NT2/D1 (cell line): ENCODE measurements around the gene RPS4Y2.

Experiments used
- SUZ12 ChIP-seq: IDR thresholded peaks from 2 replicates; pipeline ENCODE4 v1.6.1; 2011; ENCODE audit not compliant: insufficient read length, insufficient read depth; ENCODE audit errors: extremely low read depth
- YY1 ChIP-seq: IDR thresholded peaks from 2 replicates; pipeline ENCODE4 v1.6.1; 2011; ENCODE audit not compliant: insufficient read length, insufficient read depth
- ZNF274 ChIP-seq: IDR thresholded peaks from 2 replicates; pipeline ENCODE4 v1.6.1; 2011; ENCODE audit warnings: mild to moderate bottlenecking, low read depth, low read length

DNA sequence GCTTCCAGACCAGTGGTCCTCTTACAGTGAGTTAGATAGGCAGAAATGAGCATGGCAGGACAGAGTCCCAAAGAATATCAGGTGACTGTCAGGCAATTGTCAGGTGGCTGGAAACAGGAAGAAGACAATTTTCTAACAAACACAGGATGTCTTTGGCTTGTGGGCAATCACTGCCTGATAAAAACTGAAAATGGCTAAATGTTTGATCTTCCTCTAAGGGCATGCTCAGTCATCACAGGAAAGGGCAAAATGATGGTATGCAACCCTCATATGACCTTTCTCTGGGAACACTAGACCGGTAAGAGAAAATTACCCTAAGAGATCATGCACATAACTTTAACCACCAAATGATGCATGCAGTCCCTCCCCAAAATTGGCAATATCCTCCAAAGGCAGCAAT is 57.6 kb downstream of the RPS4Y2 start:
- no peak for TF ChIP-seq ZNF274
- no peak for TF ChIP-seq SUZ12
- no peak for TF ChIP-seq YY1
